Activated CD4-positive, CD25-positive, alpha-beta regulatory T cell treated with anti-CD3 and anti-CD28 coated beads, Interleukin-2, amount 50 U/mL, for 16 hours (primary cell): ENCODE results near the gene SNED1.

Experiments
- DNase-seq: peaks from one replicate; pipeline ENCODE4 v3.0.0-alpha.2; 2020; ENCODE audit warnings: low read depth, low spot score

Gene SNED1

GRCh38 chr2:241048149-241048948, 49.9 kb downstream of the SNED1 start:
- DNase-seq = no peak

GRCh38 chr2:241048949-241049343, 50.5 kb downstream of the SNED1 start:
- DNase-seq = no peak

- DNase-seq = no peak
These were observed 51.6 kb downstream of the SNED1 start for GRCh38 chr2:241049739-241050623.

GRCh38 chr2:241050624-241051577, 52.5 kb downstream of the SNED1 start:
- no peak for DNase-seq

- DNase-seq = no peak
These were observed 53.4 kb downstream of the SNED1 start for GRCh38 chr2:241051578-241052487.

- DNase-seq = no peak
These were observed 54.4 kb downstream of the SNED1 start for GRCh38 chr2:241052677-241053360.

GRCh38 chr2:241053576-241054251, 55.3 kb downstream of the SNED1 start:
- no peak for DNase-seq

- DNase-seq = no peak
These were observed 62.9 kb downstream of the SNED1 start for GRCh38 chr2:241061275-241061674.

- DNase-seq = no peak
These were observed 64.1 kb downstream of the SNED1 start for GRCh38 chr2:241062389-241063092.

GRCh38 chr2:241063093-241063551, 64.7 kb downstream of the SNED1 start:
- no peak for DNase-seq

GRCh38 chr2:241063587-241063986, 65.2 kb downstream of the SNED1 start:
- no peak for DNase-seq

- no peak for DNase-seq
These were observed 65.8 kb downstream of the SNED1 start for GRCh38 chr2:241064008-241064801.

- DNase-seq = no peak
These were observed 66.5 kb downstream of the SNED1 start for GRCh38 chr2:241064802-241065354.

- DNase-seq = no peak
These were observed 67.0 kb downstream of the SNED1 start for GRCh38 chr2:241065355-241065803.

GRCh38 chr2:241066171-241066892, 67.9 kb downstream of the SNED1 start:
- no peak for DNase-seq

GRCh38 chr2:241066893-241067341, 68.5 kb downstream of the SNED1 start:
- no peak for DNase-seq
